IMR-90 (cell line): ENCODE measurements around the gene PAPSS1. TPM values are rescaled to one million over a fixed set of nuclear protein-coding genes. Genes with fewer than 3 reads are reported as not detected.

Experiments
- ATAC-seq: fragments of 200-7000 bp; cut with Tn5 transposase; 2 replicates; pipeline ENCODE4 v1.9.1; 2020; ENCODE audit warnings: low read depth, mild to moderate bottlenecking, moderate library complexity
- BruUV-seq: library from RNA; stranded (reverse); fragments of 400-500 nt; replicated peaks from 2 replicates; lab custom pipeline; 2021; lab: Mats Ljungman, UMichigan
- CTCF ChIA-PET: fragments of 300-600 bp; formaldehyde crosslinking; extraction: SDS; loops from one replicate; lab custom pipeline; 2021; ENCODE audit warnings: antibody characterized with exemption; lab: Yijun Ruan, JAX
- POLR2A ChIA-PET: fragments of 300-600 bp; sonication (Branson Sonifier 250); formaldehyde crosslinking; loops from one replicate; lab custom pipeline; 2022; ENCODE audit warnings: antibody characterized with exemption; ENCODE audit not compliant: unreplicated experiment; lab: Charles Lee
- DNase-seq: peaks from one replicate; pipeline ENCODE4 v3.0.0; 2013
- H2AFZ ChIP-seq: replicated peaks from 2 replicates; pipeline ENCODE3; 2013; ENCODE audit warnings: low read length, mild to moderate bottlenecking; ENCODE audit not compliant: poor library complexity
- H2AK5ac ChIP-seq: 2 replicates; pipeline ENCODE4 v1.6.1; 2013; ENCODE audit warnings: low read depth, low read length, inconsistent platforms
- H2AK9ac ChIP-seq: replicated peaks from 2 replicates; pipeline ENCODE3; 2013; ENCODE audit warnings: mild to moderate bottlenecking, low read depth, low read length, moderate library complexity; ENCODE audit not compliant: poor library complexity
- H2BK120ac ChIP-seq: 2 replicates; pipeline ENCODE4 v1.6.1; 2013; ENCODE audit warnings: low read depth, low read length, inconsistent platforms
- H2BK15ac ChIP-seq: 3 replicates; pipeline ENCODE4 v1.6.1; 2013; ENCODE audit warnings: low read depth, low read length, inconsistent platforms
- H2BK20ac ChIP-seq: 2 replicates; pipeline ENCODE4 v1.6.1; 2013; ENCODE audit warnings: low read depth, mild to moderate bottlenecking, inconsistent platforms, low read length, moderate library complexity
- H2BK5ac ChIP-seq: 2 replicates; pipeline ENCODE4 v1.6.1; 2013; ENCODE audit warnings: mild to moderate bottlenecking, low read depth, low read length, inconsistent platforms; ENCODE audit not compliant: poor library complexity, severe bottlenecking
- H3K14ac ChIP-seq: replicated peaks from 2 replicates; pipeline ENCODE4 v1.6.1; 2013; ENCODE audit warnings: low read depth, low read length, inconsistent platforms
- H3K18ac ChIP-seq: 2 replicates; pipeline ENCODE4 v1.6.1; 2013; ENCODE audit warnings: low read depth, low read length, control low read depth
- H3K23ac ChIP-seq: 2 replicates; pipeline ENCODE4 v1.6.1; 2013; ENCODE audit warnings: low read depth, low read length, inconsistent platforms
- H3K27ac ChIP-seq: 2 replicates; pipeline ENCODE4 v1.5.1; 2013; ENCODE audit warnings: mild to moderate bottlenecking, control low read depth, low read length; ENCODE audit not compliant: insufficient read depth
- H3K27me3 ChIP-seq: 2 replicates; pipeline ENCODE4 v1.6.1; 2013; ENCODE audit warnings: low read length; ENCODE audit not compliant: control insufficient read depth, insufficient read depth
- H3K36me3 ChIP-seq: 2 replicates; pipeline ENCODE4 v1.6.1; 2013; ENCODE audit warnings: low read length, mixed read lengths; ENCODE audit not compliant: control insufficient read depth, insufficient read depth
- H3K4ac ChIP-seq: 2 replicates; pipeline ENCODE4 v1.6.1; 2013; ENCODE audit warnings: low read depth, low read length, inconsistent platforms
- H3K4me1 ChIP-seq: 2 replicates; pipeline ENCODE4 v1.6.1; 2013; ENCODE audit warnings: low read length, mixed read lengths; ENCODE audit not compliant: control insufficient read depth, insufficient read depth
- H3K4me2 ChIP-seq: 2 replicates; pipeline ENCODE4 v1.6.1; 2013; ENCODE audit warnings: low read depth, mild to moderate bottlenecking, control low read depth, low read length, moderate library complexity
- H3K4me3 ChIP-seq: 2 replicates; pipeline ENCODE4 v1.5.1; 2013; ENCODE audit warnings: low read depth, mild to moderate bottlenecking, control low read depth, low read length, moderate library complexity; ENCODE audit not compliant: insufficient read depth
- H3K56ac ChIP-seq: 2 replicates; pipeline ENCODE4 v1.6.1; 2013; ENCODE audit warnings: low read length, inconsistent platforms; ENCODE audit not compliant: insufficient read depth; ENCODE audit errors: extremely low read depth
- H3K79me1 ChIP-seq, 2 experiments: 2 replicates each; pipeline ENCODE4 v1.6.1; 2013; ENCODE audit warnings: low read length in 2 of 2, inconsistent platforms in 1 of 2, low read depth in 1 of 2
- H3K9ac ChIP-seq: 2 replicates; pipeline ENCODE4 v1.6.1; 2013; ENCODE audit warnings: low read depth, low read length, control low read depth
- H3K9me1 ChIP-seq: 2 replicates; pipeline ENCODE4 v1.6.1; 2013; ENCODE audit warnings: low read length, inconsistent platforms; ENCODE audit not compliant: insufficient read depth
- H3K9me3 ChIP-seq: 2 replicates; pipeline ENCODE4 v1.6.1; 2013; ENCODE audit warnings: low read length; ENCODE audit not compliant: control insufficient read depth, insufficient read depth
- H4K20me1 ChIP-seq: 2 replicates; pipeline ENCODE4 v1.6.1; 2013; ENCODE audit warnings: low read length, inconsistent platforms; ENCODE audit not compliant: insufficient read depth
- H4K5ac ChIP-seq: 2 replicates; pipeline ENCODE4 v1.6.1; 2013; ENCODE audit warnings: mild to moderate bottlenecking, low read depth, low read length, control low read depth
- H4K8ac ChIP-seq, 2 experiments: 2 replicates each; pipeline ENCODE4 v1.6.1; 2013; ENCODE audit warnings: low read depth in 2 of 2, low read length in 2 of 2, control low read depth in 1 of 2, inconsistent platforms in 1 of 2
- H4K91ac ChIP-seq: 2 replicates; pipeline ENCODE4 v1.6.1; 2013; ENCODE audit warnings: low read depth, low read length, inconsistent platforms; ENCODE audit not compliant: insufficient read depth
- CHD1 ChIP-seq: IDR thresholded peaks from 2 replicates; pipeline ENCODE4 v1.6.1; 2012; ENCODE audit warnings: low read depth, low read length, improper control_type of control experiment
- FOS ChIP-seq: fragments of 150-350 bp; IDR thresholded peaks from 2 replicates; pipeline ENCODE4 v1.6.1; 2016; ENCODE audit warnings: low read depth, low read length
- NFE2L2 ChIP-seq: fragments of 150-350 bp; IDR thresholded peaks from 2 replicates; pipeline ENCODE4 v1.6.1; 2016; ENCODE audit warnings: low read depth, mild to moderate bottlenecking, low read length
- POLR2A ChIP-seq: IDR thresholded peaks from 2 replicates; pipeline ENCODE4 v1.6.1; 2012; ENCODE audit warnings: mild to moderate bottlenecking, low read depth, low read length
- RAD21 ChIP-seq: IDR thresholded peaks from 2 replicates; pipeline ENCODE4 v1.6.1; 2012; ENCODE audit warnings: low read length, improper control_type of control experiment
- RCOR1 ChIP-seq: IDR thresholded peaks from 2 replicates; pipeline ENCODE4 v1.6.1; 2012; ENCODE audit warnings: mild to moderate bottlenecking, low read length, improper control_type of control experiment; ENCODE audit not compliant: insufficient replicate concordance
- RFX5 ChIP-seq: IDR thresholded peaks from 2 replicates; pipeline ENCODE4 v1.8.0; 2012; ENCODE audit warnings: low read depth, mild to moderate bottlenecking, low read length, moderate library complexity
- SMC3 ChIP-seq: fragments of 150-350 bp; IDR thresholded peaks from 2 replicates; pipeline ENCODE4 v1.6.1; 2016; ENCODE audit warnings: low read depth, mild to moderate bottlenecking, antibody characterized with exemption, low read length, moderate library complexity
- WGBS, 2 experiments: methylation state at CpG; one replicate each; pipeline versions ENCODE4 v1.1.5 to v1.1.7; 2013; ENCODE audit warnings: missing lambda C conversion rate in 2 of 2; ENCODE audit not compliant: insufficient read length in 1 of 2; ENCODE audit errors: extremely low coverage in 2 of 2; 5-methylcytosine and 5-hydroxymethylcytosine counted together
- dilution Hi-C: fragments of 300-500 bp; cut with HindIII; formaldehyde crosslinking; loops from one replicate; pipeline ENCODE4 v1.14.3; 2018; ENCODE audit warnings: low sequenced_read_pairs; ENCODE audit not compliant: unreplicated experiment
- in situ Hi-C: fragments of 300-500 bp; cut with MboI; formaldehyde crosslinking; loops from 3 replicates; pipeline ENCODE4 v1.14.3; 2019; ENCODE audit warnings: low sequenced_read_pairs, inconsistent platforms, mixed read lengths
- intact Hi-C: fragments of 100-400 bp; cut with micrococcal nuclease; formaldehyde crosslinking; loops from 2 replicates; pipeline ENCODE4 v1.10.0; 2022
- polyA plus RNA-seq, 3 experiments: library from polyadenylated mRNA; depleted of rRNA; stranded (reverse); fragments of >200 nt; gene quantifications; 2 replicates each; pipeline ENCODE4 v1.2.3, GENCODE V29; 2012; ENCODE audit warnings: low replicate concordance in 1 of 3
- total RNA-seq: library from RNA; depleted of rRNA; stranded (reverse); fragments of >200 nt; gene quantifications from 2 replicates; pipeline ENCODE4 v1.2.3, GENCODE V29; 2012
- TF ChIP-seq, protein P1 (sequence below): fragments of 150-350 bp; IDR thresholded peaks from 2 replicates; pipeline ENCODE4 v1.6.1; 2016; ENCODE audit warnings: low read depth, mild to moderate bottlenecking, low read length, moderate library complexity, borderline replicate concordance
- TF ChIP-seq, protein P2 (sequence below): conservative IDR thresholded peaks from 2 replicates; pipeline ENCODE4 v1.5.1; 2012; ENCODE audit warnings: mild to moderate bottlenecking, low read depth, low read length, improper control_type of control experiment

PAPSS1 gene
- total and polyA plus RNA-seq, 2 of the 4 experiments (the other 2 are of a cell fraction) = 71.8 to 82.8 TPM

DNA sequence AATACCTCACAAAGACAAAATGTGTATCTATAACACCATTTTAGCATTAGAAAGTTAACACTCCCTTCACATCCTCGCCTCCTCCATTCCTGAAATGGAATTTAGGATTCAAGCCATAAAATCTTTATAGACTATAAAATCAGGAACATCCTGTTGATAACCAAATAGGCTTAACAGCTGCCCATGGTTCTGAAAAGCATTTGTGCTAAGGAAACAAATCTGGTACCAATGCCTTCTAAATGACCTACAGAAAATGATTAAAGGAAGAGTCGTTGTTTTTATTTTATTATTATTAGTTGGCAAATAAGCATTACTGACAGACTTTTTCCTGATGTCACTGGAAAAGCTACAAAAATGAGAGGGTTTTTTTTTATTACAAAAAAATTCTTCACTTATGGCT is 79.8 kb downstream of the PAPSS1 start:
- POLR2A ChIA-PET = no interaction called here
- dilution Hi-C loops = no loop called here

More for the DNA sequence above, 79.8 kb downstream of the PAPSS1 start:
- H2AFZ ChIP-seq = no peak overlapping the region
- CTCF ChIA-PET = interaction anchor here (0.8 kb wide), 1 partner anchor 15 kb away, joined by 3 read pairs; no protein-coding TSS in a partner anchor
- ATAC-seq (no peak), DNase-seq (no peak)
- TF ChIP-seq POLR2A (no peak), RAD21 (no peak), NFE2L2 (no peak), CHD1 (no peak), RFX5 (no peak), RCOR1 (no peak), FOS (no peak), SMC3 (no peak)
- TF ChIP-seq, protein P1, sequence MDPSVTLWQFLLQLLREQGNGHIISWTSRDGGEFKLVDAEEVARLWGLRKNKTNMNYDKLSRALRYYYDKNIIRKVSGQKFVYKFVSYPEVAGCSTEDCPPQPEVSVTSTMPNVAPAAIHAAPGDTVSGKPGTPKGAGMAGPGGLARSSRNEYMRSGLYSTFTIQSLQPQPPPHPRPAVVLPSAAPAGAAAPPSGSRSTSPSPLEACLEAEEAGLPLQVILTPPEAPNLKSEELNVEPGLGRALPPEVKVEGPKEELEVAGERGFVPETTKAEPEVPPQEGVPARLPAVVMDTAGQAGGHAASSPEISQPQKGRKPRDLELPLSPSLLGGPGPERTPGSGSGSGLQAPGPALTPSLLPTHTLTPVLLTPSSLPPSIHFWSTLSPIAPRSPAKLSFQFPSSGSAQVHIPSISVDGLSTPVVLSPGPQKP = no peak
- TF ChIP-seq, protein P2, sequence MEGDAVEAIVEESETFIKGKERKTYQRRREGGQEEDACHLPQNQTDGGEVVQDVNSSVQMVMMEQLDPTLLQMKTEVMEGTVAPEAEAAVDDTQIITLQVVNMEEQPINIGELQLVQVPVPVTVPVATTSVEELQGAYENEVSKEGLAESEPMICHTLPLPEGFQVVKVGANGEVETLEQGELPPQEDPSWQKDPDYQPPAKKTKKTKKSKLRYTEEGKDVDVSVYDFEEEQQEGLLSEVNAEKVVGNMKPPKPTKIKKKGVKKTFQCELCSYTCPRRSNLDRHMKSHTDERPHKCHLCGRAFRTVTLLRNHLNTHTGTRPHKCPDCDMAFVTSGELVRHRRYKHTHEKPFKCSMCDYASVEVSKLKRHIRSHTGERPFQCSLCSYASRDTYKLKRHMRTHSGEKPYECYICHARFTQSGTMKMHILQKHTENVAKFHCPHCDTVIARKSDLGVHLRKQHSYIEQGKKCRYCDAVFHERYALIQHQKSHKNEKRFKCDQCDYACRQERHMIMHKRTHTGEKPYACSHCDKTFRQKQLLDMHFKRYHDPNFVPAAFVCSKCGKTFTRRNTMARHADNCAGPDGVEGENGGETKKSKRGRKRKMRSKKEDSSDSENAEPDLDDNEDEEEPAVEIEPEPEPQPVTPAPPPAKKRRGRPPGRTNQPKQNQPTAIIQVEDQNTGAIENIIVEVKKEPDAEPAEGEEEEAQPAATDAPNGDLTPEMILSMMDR = no peak
- H4K20me1 ChIP-seq = no peaks in the 10 kb centered on the region
- in situ Hi-C loops = no loop called here
- H4K8ac ChIP-seq = no peak overlapping the region
- no peak overlapping the region for H2BK15ac ChIP-seq
- no peak overlapping the region for H3K4me3 ChIP-seq
- H2BK120ac ChIP-seq = no peak overlapping the region
- H3K27ac ChIP-seq = no peak overlapping the region
- H3K18ac ChIP-seq = no peak overlapping the region
- H3K36me3 ChIP-seq = peaks cover 9% of the 10 kb centered on the region
- no peaks in the 10 kb centered on the region for H3K27me3 ChIP-seq
- intact Hi-C loops = no loop called here
- H2AK5ac ChIP-seq = no peak overlapping the region
- H2AK9ac ChIP-seq = no peak overlapping the region
- H3K14ac ChIP-seq = no peak overlapping the region
- H3K4ac ChIP-seq = no peak overlapping the region
- BruUV-seq = no TSS peak
- no peaks in the 10 kb centered on the region for H3K4me1 ChIP-seq
- H4K5ac ChIP-seq = no peak overlapping the region
- no peak overlapping the region for H3K56ac ChIP-seq
- no peak overlapping the region for H3K23ac ChIP-seq
- H3K4me2 ChIP-seq = no peak overlapping the region
- no CpG with 5 or more reads among the region's 2 CpGs for WGBS, 2 experiments
- H2BK20ac ChIP-seq = no peak overlapping the region
- H3K9ac ChIP-seq = no peak overlapping the region
- H3K9me3 ChIP-seq = no peaks in the 10 kb centered on the region
- H4K91ac ChIP-seq = no peak overlapping the region
- H3K79me1 ChIP-seq = peaks cover 0 to 3% of the 10 kb centered on the region in 2 experiments; a peak in 1 of 4 replicates
- no peaks in the 10 kb centered on the region for H3K9me1 ChIP-seq
- no peak overlapping the region for H2BK5ac ChIP-seq
